GM18511 (cell line): ENCODE results near the gene RNF19B.

ENCODE experiments used
- ATAC-seq: cut with Tn5 transposase; IDR thresholded peaks from one replicate; pipeline ENCODE4 v1.9.1; 2021; ENCODE audit warnings: mild to moderate bottlenecking, moderate library complexity; ENCODE audit not compliant: unreplicated experiment

Gene RNF19B

GRCh38 chr1:32903991-32904785, 60.4 kb downstream of the RNF19B start:
- ATAC-seq = no peak

- no peak for ATAC-seq
Observed at GRCh38 chr1:32902535-32902920, 62.1 kb downstream of the RNF19B start.

- no peak for ATAC-seq
Observed at GRCh38 chr1:32901823-32902534, 62.6 kb downstream of the RNF19B start.

GRCh38 chr1:32900956-32901822, 63.4 kb downstream of the RNF19B start, which contains the start of gene TMEM54:
Gene TMEM54 (minus strand): TSS chr1:32901389. CDS start chr1:32901238, 151 bp downstream.
- ATAC-seq = no peak

GRCh38 chr1:32900371-32900955, 64.1 kb downstream of the RNF19B start:
- ATAC-seq = no peak

- ATAC-seq = no peak
Observed at GRCh38 chr1:32899586-32900296, 64.9 kb downstream of the RNF19B start.

- no peak for ATAC-seq
Observed at GRCh38 chr1:32898958-32899357, 65.7 kb downstream of the RNF19B start.

- ATAC-seq = no peak
Observed at GRCh38 chr1:32898056-32898455, 66.6 kb downstream of the RNF19B start.

- no peak for ATAC-seq
Observed at GRCh38 chr1:32897082-32898049, 67.2 kb downstream of the RNF19B start.

GRCh38 chr1:32896451-32896850, 68.2 kb downstream of the RNF19B start:
- ATAC-seq = no peak

GRCh38 chr1:32895325-32896215, 69.0 kb downstream of the RNF19B start:
- ATAC-seq = no peak

GRCh38 chr1:32894681-32895080, 69.9 kb downstream of the RNF19B start:
- no peak for ATAC-seq

- no peak for ATAC-seq
Observed at GRCh38 chr1:32894019-32894600, 70.5 kb downstream of the RNF19B start.

- ATAC-seq = no peak
Observed at GRCh38 chr1:32893198-32894018, 71.2 kb downstream of the RNF19B start.

GRCh38 chr1:32892368-32893197, 72.0 kb downstream of the RNF19B start:
- ATAC-seq = no peak

- ATAC-seq = no peak
Observed at GRCh38 chr1:32891630-32892029, 73.0 kb downstream of the RNF19B start.
